ENCODE data around the gene CRYGN. TPM values are rescaled to one million over a fixed set of nuclear protein-coding genes. Genes with fewer than 3 reads are reported as not detected.

The CRYGN gene
- total and polyA plus RNA-seq, 5 donors from 2014 or later = 0.30 to 0.39 (median 0.38) TPM; not detected in 1

GRCh38 chr7:151409667-151410404, 30.1 kb downstream of the CRYGN start, which contains the start of gene WDR86:
WDR86 (minus strand) TSS chr7:151410038; CDS start chr7:151409589, 449 bp downstream.
- H3K4me1 ChIP-seq (ENCODE audit: control insufficient read depth, insufficient read depth, low read length, poor library complexity, severe bottlenecking) = peaks cover 25% of the 10 kb centered on the region
- H3K4me3 ChIP-seq (ENCODE audit: low read depth, low read length) = no peak within 1 kb of the TSS
- no peaks in the 10 kb centered on the region for H3K36me3 ChIP-seq (ENCODE audit: control insufficient read depth, insufficient read depth, low read length)
- Mint-ChIP-seq H3K36me3 (no peaks in the 10 kb centered on the region), H3K27ac (peak within 1 kb of the TSS in 1 of 3 donors; percentile 67), H3K27me3 (peaks cover 70% of the 10 kb centered on the region), H3K9me3 (no peaks in the 10 kb centered on the region), H3K4me3 (peak within 1 kb of the TSS in 3 of 4 donors; percentile 57 to 83 (median 75)), H3K4me1 (peaks cover 0 to 24% (median 6%) of the 10 kb centered on the region in 4 donors)
- H3K27ac ChIP-seq (ENCODE audit: insufficient read depth, low read length, poor library complexity, severe bottlenecking) = peak within 1 kb of the TSS; percentile 5
- H3K9me3 ChIP-seq (ENCODE audit: control insufficient read depth in 2 of 2, low read length in 2 of 2) = no peaks in the 10 kb centered on the region
- DNase-seq (no peak), ATAC-seq (ENCODE audit: low read depth in 2 of 2) (no peak)
- H3K27me3 ChIP-seq (ENCODE audit: control insufficient read depth, insufficient read depth, low read length) = peaks cover 20% of the 10 kb centered on the region

- Histone ChIP-seq H3K27me3 (ENCODE audit: control insufficient read depth, insufficient read depth, low read length) (peaks cover 18% of the 10 kb centered on the region), H3K9me3 (ENCODE audit: control insufficient read depth in 2 of 2, low read length in 2 of 2) (no peaks in the 10 kb centered on the region), H3K4me1 (ENCODE audit: control insufficient read depth, insufficient read depth, low read length, poor library complexity, severe bottlenecking) (peaks cover 25% of the 10 kb centered on the region), H3K4me3 (ENCODE audit: low read depth, low read length) (no peak overlapping the region), H3K27ac (ENCODE audit: insufficient read depth, low read length, poor library complexity, severe bottlenecking) (peak overlapping the region; percentile 5), H3K36me3 (ENCODE audit: control insufficient read depth, insufficient read depth, low read length) (no peaks in the 10 kb centered on the region)
- H3K9me3 Mint-ChIP-seq = no peaks in the 10 kb centered on the region
- H3K4me3 Mint-ChIP-seq = peak overlapping the region in 3 of 4 donors; percentile 57 to 83 (median 75)
- H3K4me1 Mint-ChIP-seq = peaks cover 0 to 22% (median 6%) of the 10 kb centered on the region in 4 donors
- H3K27me3 Mint-ChIP-seq = peaks cover 63% of the 10 kb centered on the region
- DNase-seq (peak in 2 of 3 donors; percentile 23 to 36), ATAC-seq (ENCODE audit: low read depth in 2 of 2) (peak; percentile 52)
- H3K36me3 Mint-ChIP-seq = no peaks in the 10 kb centered on the region
- no peak overlapping the region for H3K27ac Mint-ChIP-seq
These were observed 30.9 kb downstream of the CRYGN start for GRCh38 chr7:151408839-151409666.

- Mint-ChIP-seq H3K27me3 (peaks cover 57% of the 10 kb centered on the region), H3K4me3 (peak overlapping the region in 3 of 4 donors; percentile 57 to 83 (median 75)), H3K36me3 (no peaks in the 10 kb centered on the region), H3K27ac (no peak overlapping the region), H3K9me3 (no peaks in the 10 kb centered on the region), H3K4me1 (peaks cover 0 to 18% (median 6%) of the 10 kb centered on the region in 4 donors)
- H3K4me3 ChIP-seq (ENCODE audit: low read depth, low read length) = no peak overlapping the region
- H3K27ac ChIP-seq (ENCODE audit: insufficient read depth, low read length, poor library complexity, severe bottlenecking) = no peak overlapping the region
- H3K27me3 ChIP-seq (ENCODE audit: control insufficient read depth, insufficient read depth, low read length) = peaks cover 17% of the 10 kb centered on the region
- no peak for ATAC-seq (ENCODE audit: low read depth in 2 of 2)
- DNase-seq = no peak
- H3K9me3 ChIP-seq (ENCODE audit: control insufficient read depth in 2 of 2, low read length in 2 of 2) = no peaks in the 10 kb centered on the region
- peaks cover 25% of the 10 kb centered on the region for H3K4me1 ChIP-seq (ENCODE audit: control insufficient read depth, insufficient read depth, low read length, poor library complexity, severe bottlenecking)
- H3K36me3 ChIP-seq (ENCODE audit: control insufficient read depth, insufficient read depth, low read length) = no peaks in the 10 kb centered on the region
These were observed 31.5 kb downstream of the CRYGN start for GRCh38 chr7:151408498-151408838.

- DNase-seq = no peak
- H3K4me1 ChIP-seq (ENCODE audit: control insufficient read depth, insufficient read depth, low read length, poor library complexity, severe bottlenecking) = peaks cover 25% of the 10 kb centered on the region
- H3K9me3 ChIP-seq (ENCODE audit: control insufficient read depth in 2 of 2, low read length in 2 of 2) = no peaks in the 10 kb centered on the region
- Mint-ChIP-seq H3K4me3 (no peak overlapping the region), H3K9me3 (no peaks in the 10 kb centered on the region), H3K36me3 (no peaks in the 10 kb centered on the region), H3K27ac (no peak overlapping the region), H3K27me3 (peaks cover 45% of the 10 kb centered on the region), H3K4me1 (peaks cover 0 to 15% (median 4%) of the 10 kb centered on the region in 4 donors)
- no peak overlapping the region for H3K27ac ChIP-seq (ENCODE audit: insufficient read depth, low read length, poor library complexity, severe bottlenecking)
- ATAC-seq (ENCODE audit: low read depth in 2 of 2) = no peak
- no peaks in the 10 kb centered on the region for H3K36me3 ChIP-seq (ENCODE audit: control insufficient read depth, insufficient read depth, low read length)
- H3K27me3 ChIP-seq (ENCODE audit: control insufficient read depth, insufficient read depth, low read length) = peaks cover 12% of the 10 kb centered on the region
- no peak overlapping the region for H3K4me3 ChIP-seq (ENCODE audit: low read depth, low read length)
These were observed 32.9 kb downstream of the CRYGN start for GRCh38 chr7:151406886-151407583.

GRCh38 chr7:151406051-151406875, 33.7 kb downstream of the CRYGN start:
- Histone ChIP-seq H3K4me1 (ENCODE audit: control insufficient read depth, insufficient read depth, low read length, poor library complexity, severe bottlenecking) (peaks cover 25% of the 10 kb centered on the region), H3K27me3 (ENCODE audit: control insufficient read depth, insufficient read depth, low read length) (peaks cover 6% of the 10 kb centered on the region), H3K4me3 (ENCODE audit: low read depth, low read length) (no peak overlapping the region), H3K9me3 (ENCODE audit: control insufficient read depth in 2 of 2, low read length in 2 of 2) (no peaks in the 10 kb centered on the region), H3K36me3 (ENCODE audit: control insufficient read depth, insufficient read depth, low read length) (no peaks in the 10 kb centered on the region), H3K27ac (ENCODE audit: insufficient read depth, low read length, poor library complexity, severe bottlenecking) (no peak overlapping the region)
- Mint-ChIP-seq H3K27me3 (peaks cover 39% of the 10 kb centered on the region), H3K4me3 (no peak overlapping the region), H3K9me3 (no peaks in the 10 kb centered on the region), H3K27ac (no peak overlapping the region), H3K36me3 (no peaks in the 10 kb centered on the region), H3K4me1 (peaks cover 0 to 15% (median 4%) of the 10 kb centered on the region in 4 donors)
- no peak for DNase-seq
- ATAC-seq (ENCODE audit: low read depth in 2 of 2) = no peak

- no peak overlapping the region for H3K27ac ChIP-seq (ENCODE audit: insufficient read depth, low read length, poor library complexity, severe bottlenecking)
- no peak for ATAC-seq (ENCODE audit: low read depth in 2 of 2)
- H3K4me1 Mint-ChIP-seq = peaks cover 0 to 9% (median 4%) of the 10 kb centered on the region in 4 donors
- H3K27ac Mint-ChIP-seq = no peak overlapping the region
- no peaks in the 10 kb centered on the region for H3K36me3 ChIP-seq (ENCODE audit: control insufficient read depth, insufficient read depth, low read length)
- H3K27me3 Mint-ChIP-seq = peaks cover 32% of the 10 kb centered on the region
- peaks cover 22% of the 10 kb centered on the region for H3K4me1 ChIP-seq (ENCODE audit: control insufficient read depth, insufficient read depth, low read length, poor library complexity, severe bottlenecking)
- no peaks in the 10 kb centered on the region for H3K9me3 Mint-ChIP-seq
- H3K4me3 Mint-ChIP-seq = no peak overlapping the region
- no peaks in the 10 kb centered on the region for H3K36me3 Mint-ChIP-seq
- no peak overlapping the region for H3K4me3 ChIP-seq (ENCODE audit: low read depth, low read length)
- DNase-seq = no peak
- no peaks in the 10 kb centered on the region for H3K27me3 ChIP-seq (ENCODE audit: control insufficient read depth, insufficient read depth, low read length)
- no peaks in the 10 kb centered on the region for H3K9me3 ChIP-seq (ENCODE audit: control insufficient read depth in 2 of 2, low read length in 2 of 2)
These were observed 34.4 kb downstream of the CRYGN start for GRCh38 chr7:151405588-151405987.

GRCh38 chr7:151405056-151405455, 34.9 kb downstream of the CRYGN start:
- H3K27me3 ChIP-seq (ENCODE audit: control insufficient read depth, insufficient read depth, low read length) = no peaks in the 10 kb centered on the region
- Mint-ChIP-seq H3K4me1 (peaks cover 0 to 9% (median 4%) of the 10 kb centered on the region in 4 donors), H3K27me3 (peaks cover 31% of the 10 kb centered on the region), H3K27ac (no peak overlapping the region), H3K36me3 (no peaks in the 10 kb centered on the region), H3K4me3 (no peak overlapping the region), H3K9me3 (no peaks in the 10 kb centered on the region)
- no peaks in the 10 kb centered on the region for H3K36me3 ChIP-seq (ENCODE audit: control insufficient read depth, insufficient read depth, low read length)
- ATAC-seq (ENCODE audit: low read depth in 2 of 2) = no peak
- H3K4me3 ChIP-seq (ENCODE audit: low read depth, low read length) = no peak overlapping the region
- no peak overlapping the region for H3K27ac ChIP-seq (ENCODE audit: insufficient read depth, low read length, poor library complexity, severe bottlenecking)
- peaks cover 17% of the 10 kb centered on the region for H3K4me1 ChIP-seq (ENCODE audit: control insufficient read depth, insufficient read depth, low read length, poor library complexity, severe bottlenecking)
- no peaks in the 10 kb centered on the region for H3K9me3 ChIP-seq (ENCODE audit: control insufficient read depth in 2 of 2, low read length in 2 of 2)
- DNase-seq = no peak

All from CD4-positive, CD25-positive, alpha-beta regulatory T cell (primary cell).